Measurements from ENCODE around the gene PAM16.

Gene PAM16

DNA sequence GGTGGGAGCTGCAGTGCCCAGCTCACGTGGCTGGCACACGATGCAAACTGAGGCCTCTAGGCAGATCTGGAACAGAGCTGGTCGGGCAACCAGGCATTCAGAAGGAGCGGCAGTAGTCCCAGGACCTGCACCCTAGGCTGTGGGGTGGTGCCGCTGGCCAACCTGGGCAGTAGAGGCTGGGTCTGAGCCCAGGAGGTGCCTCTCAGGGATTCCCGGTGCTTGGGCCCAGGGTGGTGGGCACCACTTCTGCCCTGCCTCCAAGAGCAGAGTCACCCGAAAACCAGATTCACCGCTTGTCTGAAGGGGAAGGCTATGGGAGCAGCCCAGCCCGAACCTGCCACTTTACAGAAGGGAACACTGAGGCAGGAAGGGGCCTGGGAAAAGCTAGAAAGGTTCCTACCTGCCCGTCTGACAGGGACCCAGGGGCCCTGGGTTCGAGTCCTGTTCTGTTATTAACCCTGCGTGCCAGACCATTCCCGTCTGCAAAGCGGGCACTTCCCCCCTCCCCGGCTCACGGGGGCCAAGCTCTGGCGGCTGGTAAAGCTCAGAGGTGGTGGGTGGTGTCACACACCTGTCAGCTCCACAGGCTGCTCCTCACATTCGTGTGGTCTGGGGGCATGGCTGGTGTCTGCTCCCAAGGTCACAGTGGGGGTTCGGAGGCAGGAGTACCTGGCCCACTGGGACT is 18.4 kb downstream of the PAM16 start:
- no peak for DNase-seq

DNA sequence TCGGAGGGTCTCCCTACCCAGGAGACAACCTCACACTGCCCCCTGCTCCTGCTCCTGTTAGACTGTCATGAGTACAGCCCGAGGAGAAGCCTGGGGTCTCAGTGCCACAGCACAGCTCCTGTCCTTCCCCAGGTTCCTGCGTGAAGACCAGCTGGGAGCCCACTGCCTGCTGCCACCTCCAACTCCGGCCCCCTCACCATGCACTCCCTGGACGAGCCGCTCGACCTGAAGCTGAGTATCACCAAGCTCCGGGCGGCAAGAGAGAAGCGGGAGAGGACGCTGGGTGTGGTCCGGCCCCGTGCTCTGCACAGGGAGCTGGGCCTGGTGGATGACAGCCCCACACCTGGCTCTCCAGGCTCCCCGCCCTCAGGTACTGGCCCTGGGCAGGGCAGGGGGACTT is 19.0 kb downstream of the PAM16 start:
- DNase-seq: no peak

DNA sequence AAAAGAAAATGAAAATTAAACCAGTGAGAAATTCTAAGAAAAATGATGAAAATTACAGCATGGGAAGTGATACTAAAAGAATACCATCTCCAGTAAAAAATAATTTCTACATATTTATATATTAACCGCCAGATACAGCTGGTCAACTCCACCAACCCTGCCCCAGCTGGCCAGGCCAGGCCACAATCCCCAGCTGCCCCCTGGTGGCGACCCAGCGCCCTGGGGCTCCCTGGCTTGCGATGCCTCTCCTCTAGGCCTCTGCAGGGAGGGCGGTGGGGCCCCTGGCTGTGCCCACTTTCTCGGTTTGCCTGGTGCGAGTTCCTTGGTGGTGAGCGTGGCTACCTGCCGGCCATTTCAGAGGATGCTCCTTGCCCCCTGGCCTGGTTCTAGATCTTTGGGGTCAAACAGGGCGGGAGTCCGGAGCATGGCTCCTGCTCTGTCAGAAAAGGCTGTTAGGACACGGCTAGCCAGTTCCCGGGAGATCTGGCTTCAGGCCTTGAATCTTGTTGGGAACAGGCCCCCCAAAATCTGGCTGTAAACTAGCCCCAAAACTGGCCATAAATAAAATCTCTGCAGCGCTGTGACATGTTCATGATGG is 20.7 kb downstream of the PAM16 start:
- DNase-seq: peak; percentile 68 to 71

DNA sequence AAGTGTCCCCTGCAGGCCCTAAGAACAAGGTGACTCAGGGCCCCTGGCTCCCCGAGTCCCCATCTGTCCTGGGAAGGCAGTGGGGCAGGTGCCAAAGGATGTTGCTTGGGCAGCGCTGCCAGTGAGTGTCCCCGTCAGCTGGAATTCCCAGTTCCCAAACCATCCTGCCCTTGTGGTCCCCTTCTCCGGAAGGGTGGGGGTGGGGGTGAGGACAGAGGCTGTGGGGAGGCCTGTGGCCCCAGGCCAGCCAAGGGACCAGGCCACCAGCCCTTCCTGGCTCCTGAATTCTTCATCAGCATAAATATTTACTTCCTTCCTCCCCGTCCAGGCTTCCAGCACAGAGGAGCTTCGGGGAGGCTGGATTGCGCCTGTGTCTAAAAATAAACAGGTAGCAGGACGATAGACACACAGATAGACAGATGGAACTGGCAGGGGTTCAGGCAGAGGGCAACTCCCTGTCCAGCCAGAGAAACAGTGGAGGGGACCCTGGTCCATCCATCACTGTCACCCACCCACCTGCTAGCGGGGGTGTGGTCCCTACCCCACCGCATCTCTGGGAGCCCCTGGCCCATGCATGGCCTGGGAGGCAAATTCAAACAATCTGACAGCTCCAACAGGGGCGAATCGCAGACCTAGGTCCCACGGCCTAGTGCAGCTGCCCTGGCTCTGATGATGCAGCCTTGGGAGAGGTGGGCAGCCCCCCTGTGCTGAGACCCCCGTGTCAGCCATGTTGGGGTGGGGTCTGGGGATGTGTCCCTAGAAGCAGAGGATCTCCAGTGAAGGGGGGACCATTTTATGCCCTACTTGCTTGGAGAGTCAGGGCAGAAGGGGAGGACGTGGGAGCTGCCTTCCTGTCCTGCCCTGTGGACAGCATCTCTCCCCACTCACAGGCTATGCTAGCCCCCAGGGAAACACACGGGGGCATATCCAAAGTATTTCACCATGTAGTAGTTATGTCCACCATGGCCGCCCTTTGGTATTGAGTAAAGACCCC is 22.0 kb downstream of the PAM16 start:
- DNase-seq: no peak

DNA sequence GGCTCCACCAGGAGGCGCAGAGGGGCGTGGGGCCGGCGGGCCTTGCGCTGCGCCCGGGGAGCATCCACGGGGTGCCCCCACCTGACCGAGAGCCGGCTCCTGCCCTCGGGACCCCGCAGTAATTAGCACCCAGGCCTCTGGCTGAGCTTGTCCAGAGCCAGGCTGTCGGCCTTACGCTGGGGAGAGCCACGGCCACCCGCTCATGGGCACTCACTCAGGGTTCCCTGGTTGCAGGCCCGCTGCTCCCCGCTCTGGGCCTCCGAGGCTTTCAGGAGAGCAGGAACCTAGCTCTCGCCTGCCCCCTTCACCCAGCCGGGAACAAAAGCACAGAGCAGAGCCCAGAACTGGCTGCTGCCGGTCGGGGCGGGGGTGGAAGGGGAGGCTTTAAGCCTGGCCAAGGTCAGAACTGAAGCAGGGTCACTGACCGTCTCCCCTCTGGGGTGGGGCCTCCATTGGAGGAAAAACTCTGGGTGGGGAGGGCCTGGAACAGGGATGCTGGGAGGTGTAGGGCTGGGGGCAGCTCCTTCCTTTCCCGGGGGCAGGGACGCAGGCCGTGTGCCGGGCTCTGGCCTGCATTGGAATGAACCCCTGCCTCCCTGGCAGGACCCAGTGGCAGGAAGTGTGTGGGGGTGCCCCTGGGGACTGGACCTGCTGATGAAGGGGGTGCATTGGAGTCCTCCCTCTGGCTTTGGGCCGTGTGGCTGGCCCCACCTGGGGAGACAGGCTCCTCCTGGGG is 22.9 kb downstream of the PAM16 start:
- peak; percentile 51 to 69 for DNase-seq

DNA sequence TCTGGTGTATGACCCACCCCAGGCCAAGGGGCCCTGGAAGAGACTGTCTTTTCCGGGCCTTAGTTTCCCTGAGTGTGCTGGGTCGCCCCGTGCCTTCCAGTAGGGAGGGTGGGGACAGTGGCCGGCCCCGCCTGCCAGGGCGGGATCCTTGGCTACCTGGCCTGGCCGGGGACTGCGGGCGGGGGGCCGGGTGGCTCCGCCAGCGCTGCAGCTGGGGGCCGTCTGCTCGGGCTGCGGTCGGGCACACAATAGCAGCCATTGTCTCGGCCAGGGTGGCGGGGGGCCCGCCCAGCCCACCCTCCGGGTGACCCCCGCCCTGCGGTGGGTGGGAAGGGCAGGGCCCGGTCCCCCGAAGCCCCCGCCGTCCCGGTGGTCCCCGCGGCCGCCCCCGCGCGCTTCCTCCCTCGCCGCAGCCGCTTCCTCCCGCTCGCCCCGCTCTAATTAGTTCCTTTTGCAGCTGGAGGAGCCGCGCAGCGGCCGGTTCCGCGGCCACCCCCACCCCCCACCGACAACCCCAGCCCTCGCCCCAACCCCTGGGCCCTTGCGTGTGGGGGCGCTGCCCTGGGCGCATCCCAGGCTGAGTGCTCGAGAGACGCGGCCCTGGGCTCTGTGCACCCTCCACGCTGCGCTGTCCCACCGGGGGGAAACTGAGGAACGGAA is 23.6 kb downstream of the PAM16 start:
- DNase-seq: no peak

DNA sequence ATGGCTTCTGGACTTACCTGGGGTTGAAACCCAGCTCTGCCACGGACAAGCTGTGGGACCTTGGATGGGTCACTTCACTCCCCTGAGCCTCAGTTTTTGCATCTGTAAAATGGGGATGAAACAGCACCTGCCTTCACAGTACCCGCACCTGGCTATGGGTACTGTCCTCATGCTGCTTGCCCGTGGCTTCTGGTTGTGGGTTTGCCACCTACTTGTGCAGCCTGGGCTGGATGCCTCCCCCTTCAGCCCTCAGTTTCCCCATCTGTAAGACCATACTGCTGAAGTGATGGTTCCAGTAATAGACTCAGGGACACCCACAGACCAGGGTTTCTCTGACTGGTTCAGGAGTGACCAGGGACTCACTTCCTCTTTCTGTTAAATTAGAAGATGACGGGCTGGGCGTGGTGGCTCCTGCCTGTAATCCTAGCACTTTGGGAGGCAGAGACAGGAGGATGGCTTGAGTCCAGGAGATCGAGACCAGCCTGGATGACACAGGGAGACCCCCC is 25.8 kb downstream of the PAM16 start:
- peak in 1 of 2 donors; percentile 63 for DNase-seq

DNA sequence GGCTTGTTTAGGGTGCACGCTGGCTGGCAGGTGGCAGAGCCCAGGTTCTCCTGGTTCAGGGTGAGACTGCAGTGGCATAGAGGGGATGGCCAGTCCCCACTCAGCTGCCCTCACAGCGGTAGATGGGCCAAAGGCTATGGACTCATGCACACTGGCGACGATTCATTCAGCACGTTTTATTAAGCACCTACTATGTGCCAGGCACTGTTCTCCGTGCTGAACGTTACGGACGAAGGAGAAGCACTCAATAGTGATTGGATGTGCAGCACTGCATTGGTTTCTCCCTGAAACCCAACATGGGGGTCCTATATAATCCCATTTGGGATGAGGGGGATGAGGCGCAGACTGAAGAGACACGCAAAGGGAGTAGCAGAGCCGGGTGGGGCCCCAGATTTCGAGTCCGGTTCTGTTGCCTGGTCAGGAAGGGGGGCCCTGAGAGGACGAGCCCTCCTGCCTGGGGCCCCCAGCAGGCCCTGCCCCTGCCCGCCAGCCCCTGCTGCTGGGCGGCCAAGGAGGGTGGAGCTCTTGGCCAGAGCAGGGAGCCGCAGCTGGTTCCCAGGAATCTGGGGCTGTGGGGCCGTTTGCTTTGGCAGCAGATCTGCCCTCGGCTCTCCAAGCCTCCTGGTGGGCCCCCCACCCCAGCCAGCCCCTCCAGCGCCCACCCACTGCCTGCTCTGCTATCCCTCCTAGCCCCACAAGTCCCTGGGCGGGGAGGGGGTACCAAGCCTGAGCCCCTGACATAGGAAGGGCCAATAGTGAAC is 26.4 kb downstream of the PAM16 start:
- no peak for DNase-seq

DNA sequence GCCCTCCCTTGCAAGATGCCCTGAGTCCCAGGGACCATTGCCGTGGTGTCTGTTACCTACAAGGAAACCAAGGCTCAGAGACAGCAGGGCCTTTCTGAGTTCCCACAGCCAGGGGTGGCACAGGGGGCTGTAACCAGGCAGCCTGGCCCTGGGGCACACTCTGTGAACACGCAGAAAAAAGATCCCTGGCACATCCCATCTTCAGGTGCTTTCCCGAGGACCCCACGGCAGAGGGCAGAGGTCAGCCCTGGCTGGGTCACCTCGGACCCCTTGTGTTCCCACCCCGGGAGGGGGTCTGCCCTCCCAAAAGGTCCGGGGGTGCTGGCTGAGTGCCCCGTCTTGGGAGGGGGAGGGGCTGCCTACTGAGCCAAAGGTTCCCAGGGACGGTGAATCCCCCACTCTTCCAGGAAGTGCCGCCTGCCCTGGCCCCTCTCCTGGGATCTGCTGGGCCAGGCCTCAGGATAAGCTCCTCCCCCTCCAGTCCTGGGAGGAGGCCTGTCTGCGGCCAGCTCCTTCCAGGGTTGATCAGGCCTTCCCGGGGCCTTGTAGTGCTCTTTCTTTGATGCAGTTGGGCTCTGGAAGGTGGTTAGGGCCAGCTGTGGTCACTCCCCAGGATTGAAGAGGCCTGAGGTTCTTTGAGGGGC is 27.2 kb downstream of the PAM16 start:
- no peak for DNase-seq

DNA sequence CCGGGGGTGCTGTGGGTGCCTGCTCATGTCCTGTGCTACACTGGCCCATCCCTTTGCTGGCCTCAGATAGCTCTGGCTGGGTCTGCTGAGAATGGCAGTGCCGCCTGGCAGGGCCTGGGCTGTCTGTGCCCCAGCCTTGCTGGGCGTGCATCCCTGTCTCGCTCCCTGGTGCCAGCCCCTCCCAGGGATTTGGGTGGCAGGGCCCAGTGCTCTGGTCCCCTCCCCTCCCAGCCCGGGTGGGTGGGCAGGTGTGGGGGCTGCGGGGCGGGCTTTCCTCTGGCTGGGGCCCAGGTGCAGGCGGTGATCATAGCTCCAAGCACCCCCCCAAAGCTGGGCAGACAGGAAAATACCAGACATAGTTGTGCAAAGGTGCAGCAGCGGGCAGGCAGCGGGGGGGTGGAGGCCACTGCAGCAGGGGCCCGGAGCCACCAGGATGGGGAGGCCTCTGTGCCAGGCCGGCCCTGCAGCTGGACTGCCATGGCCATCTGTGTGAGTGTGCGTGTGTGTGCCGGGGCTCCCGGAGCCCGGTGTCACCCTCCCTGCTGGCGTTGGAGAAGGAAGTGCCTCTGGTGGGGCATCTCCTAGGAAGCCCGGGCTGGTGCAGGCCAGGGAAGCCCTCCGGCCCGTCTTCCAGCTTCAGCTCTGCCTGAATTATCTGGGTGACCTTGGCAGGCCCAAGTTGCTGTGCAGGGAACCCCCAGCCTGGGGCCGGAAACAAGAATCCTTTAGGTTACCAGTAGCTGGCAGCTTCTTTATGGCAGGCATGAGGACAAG is 27.9 kb downstream of the PAM16 start:
- no peak for DNase-seq

DNA sequence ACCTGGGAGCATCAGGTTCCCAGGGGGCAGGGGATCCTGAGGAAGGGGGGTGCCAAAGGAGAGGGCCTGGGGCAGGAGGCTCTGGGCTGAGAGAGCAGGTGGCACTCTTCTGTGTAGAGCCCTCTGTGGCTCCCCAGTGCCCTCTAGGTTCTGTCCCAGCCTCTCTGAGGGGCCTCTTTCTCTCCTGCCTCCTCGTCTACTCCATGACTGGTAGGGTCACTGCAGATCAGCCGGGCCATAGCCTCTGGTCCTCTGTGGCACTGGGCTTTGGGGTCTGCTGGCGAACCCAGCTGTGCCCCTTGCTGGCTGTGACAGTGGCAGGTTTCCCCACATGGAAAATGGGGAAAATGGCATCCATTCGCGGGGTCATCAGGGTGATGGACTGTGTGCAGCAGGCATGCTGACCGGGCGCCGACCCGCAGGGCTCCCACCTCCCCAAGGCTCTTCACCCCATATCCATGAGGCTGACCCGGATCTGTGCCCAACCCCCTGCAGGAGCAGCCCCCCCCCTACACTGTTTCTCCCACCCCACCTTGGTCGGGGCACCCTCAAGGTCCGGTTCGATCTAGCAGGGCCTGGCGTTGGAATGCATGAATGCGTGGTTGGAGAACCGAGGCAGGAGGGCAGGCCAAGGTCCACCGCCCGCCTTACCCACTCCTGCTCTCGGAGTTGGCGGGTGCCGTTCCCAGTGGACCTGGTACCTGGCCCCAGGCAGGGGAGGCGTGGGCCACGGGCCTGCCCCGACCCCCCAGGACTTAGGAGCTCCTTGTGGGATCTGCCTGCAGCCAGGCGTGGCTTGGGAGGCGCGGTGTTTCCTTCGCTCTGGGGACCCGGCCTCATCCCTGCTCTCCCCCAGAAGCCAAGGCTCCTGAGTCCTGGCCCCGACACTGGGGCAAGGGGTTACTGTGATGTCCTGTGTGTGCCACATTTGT is 28.7 kb downstream of the PAM16 start:
- no peak for DNase-seq

DNA sequence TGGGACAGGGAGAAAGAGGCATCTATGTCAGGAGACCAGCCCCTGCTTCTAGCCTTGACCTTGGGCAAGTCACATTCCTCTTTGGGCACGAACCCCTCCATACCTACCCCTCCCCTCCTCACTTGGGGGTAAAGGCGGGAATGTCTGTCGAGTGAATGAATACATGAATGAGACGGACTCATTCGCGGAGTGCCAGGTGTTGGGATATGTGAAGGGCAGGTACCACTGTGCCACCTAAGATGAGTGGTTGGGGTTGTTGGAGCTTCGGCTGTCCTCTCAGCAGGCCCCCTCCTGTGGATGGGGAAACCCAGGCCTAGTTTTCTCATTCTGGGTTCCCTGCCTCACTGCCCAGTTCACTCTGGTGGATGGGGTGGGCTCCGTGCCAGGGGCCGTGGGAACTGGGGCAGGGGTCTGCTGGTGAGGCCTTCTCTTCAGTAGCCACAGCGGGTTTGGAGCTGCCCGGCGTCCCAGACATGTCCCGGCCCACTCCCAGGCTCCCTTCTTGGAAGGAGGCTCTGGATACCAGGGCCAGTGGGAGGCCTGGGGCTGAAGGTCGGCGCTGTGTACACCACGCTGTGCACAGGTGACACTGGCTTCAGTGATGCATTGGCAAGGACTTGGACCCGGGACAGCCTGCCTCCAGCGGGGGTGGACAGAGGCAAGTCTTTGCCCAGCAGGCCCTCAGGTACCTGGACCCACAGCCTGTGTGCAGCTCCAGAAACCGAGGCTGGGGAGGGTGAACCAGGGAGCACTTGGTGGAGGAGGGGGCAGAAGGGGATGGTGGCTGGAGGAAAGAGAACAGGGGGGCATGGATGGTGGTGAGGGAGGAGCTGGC is 29.6 kb downstream of the PAM16 start:
- DNase-seq: no peak

DNA sequence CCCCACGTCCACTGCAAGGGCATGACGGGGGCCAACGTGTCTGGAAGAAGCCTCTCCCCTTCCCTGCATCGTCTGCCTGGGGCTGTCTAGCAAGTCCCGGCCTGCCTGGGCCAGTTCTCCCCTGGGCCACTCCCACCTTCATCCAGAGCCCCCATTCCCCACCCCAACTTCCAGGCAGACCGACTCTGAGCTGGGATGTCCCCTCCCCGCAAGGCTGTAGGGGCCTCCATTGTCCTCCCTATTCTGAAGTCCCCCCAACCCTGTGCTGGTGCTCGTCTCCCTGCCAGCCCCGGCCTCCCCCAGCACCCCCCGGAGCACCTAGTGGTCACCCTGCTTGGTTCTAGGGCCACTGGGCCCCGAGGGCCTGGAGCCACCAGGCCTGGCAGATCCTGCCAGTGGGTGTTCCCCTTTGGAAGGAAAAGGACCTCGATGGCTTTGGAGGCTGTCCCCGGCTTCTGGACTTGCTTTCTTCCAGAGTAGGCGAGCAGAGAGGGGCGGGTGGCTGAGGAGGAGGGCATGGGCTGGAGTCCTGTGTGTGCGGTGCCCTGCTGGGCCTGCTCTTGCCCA is 30.5 kb downstream of the PAM16 start:
- no peak for DNase-seq

DNA sequence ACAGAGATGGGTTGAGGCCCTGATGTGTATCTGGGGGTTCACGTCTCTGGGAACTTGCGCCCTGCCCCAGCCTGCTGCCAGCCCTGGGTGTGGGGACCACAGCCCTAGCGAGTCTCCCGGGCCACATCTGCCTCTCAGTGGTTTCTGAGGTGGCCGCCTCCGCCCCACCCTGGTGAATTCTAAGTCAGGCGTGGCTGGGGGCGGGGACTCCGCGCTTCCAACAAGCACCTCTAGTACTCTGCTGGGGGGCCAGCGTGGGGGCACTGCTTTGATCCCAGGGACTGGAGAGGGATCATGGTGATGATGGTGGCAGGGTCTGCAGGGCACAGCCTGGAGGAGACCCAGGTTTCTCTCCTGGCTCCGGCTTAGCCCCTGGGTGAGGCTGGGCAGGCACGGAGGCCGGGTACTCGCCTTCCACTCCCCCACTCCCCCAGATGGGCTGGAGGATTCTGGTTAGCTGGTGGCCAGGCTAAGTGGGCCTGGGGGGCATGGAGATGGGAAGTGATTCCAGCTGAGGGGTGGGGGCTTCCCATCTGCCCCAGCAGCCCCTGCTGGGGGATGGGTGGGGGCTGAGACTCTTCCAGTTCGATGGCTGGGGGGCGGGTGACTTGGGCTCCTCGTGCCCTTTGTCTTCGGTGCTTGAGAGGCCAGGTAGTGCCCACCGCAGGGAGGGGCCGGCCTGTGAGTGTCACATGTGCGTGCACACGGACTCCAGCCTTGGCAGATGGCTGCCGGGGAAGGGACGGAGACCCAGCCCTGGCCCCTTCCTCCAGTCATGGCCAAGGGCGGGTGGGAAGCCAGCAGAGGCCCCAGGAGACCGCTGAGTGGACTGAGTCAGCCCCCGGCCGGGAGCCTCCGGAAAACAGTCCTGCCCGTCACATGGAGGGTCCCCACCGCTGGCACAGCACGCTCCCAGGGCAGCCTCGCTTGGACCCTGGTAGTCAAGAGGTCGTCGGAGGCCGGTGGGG is 31.4 kb downstream of the PAM16 start:
- DNase-seq: peak; percentile 53 to 66

DNA sequence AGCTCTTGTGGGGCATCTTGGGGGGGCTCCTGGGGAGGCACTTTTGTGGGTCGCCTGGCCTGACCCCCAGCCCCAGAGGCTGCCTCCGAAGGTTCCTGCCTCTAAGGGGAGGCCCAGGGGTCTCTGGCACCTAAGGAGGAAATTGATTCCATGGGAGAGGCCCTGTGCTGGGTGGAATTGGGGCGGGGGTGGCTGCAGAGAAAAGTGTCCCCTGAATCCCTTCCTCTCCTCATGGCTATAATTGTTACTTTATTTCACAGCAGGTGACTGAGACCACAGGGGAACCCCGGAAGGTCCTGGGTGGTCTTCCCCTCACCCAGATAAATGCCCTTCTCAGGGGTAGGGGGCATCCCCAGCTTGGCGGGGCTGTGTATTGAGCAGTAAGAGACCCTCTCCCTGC is 32.2 kb downstream of the PAM16 start:
- DNase-seq: no peak

DNA sequence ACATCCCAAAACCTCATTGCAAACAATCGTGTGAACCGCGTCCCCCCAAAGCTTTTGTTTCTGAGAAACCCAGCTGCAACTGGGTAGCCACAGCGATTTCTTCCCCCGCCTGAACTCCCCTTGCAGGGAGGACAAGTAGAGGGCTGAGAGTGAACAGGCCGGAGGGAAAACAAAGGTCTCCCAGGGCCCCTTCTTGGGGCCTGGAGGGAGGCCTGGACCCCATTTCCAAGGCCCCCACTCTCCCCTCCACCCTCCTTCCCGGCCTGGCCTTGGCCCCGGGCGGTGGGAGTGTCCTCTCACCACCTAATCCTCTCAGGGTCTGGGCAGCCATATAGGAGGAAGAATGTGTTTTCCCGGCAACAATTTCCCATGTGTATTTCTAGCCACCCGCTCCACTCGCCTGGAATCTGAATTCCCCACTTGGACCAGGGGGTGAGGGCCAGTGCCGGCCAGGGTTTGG is 32.6 kb downstream of the PAM16 start:
- no peak for DNase-seq
